SK-N-SH treated with all-trans-retinoic acid at 6 μM for 48 hours (cell line): ENCODE data around the gene ZNF618.

Source experiments
- ATAC-seq: fragments of 200-7000 bp; cut with Tn5 transposase; 3 replicates; pipeline ENCODE4 v1.9.1; 2020; ENCODE audit warnings: mild to moderate bottlenecking, moderate library complexity
- BACH2 ChIP-seq: fragments of 250-450 bp; sonication (Bioruptor Pico); IDR thresholded peaks from 2 replicates; pipeline ENCODE4 v1.9.0; 2021; ENCODE audit warnings: mild to moderate bottlenecking, borderline replicate concordance
- CREB5 ChIP-seq: fragments of 250-450 bp; sonication (Bioruptor Pico); IDR thresholded peaks from 2 replicates; pipeline ENCODE4 v1.5.1; 2020; ENCODE audit warnings: low read depth, mild to moderate bottlenecking, moderate library complexity
- CSDC2 ChIP-seq: fragments of 250-450 bp; sonication (Bioruptor Pico); IDR thresholded peaks from 2 replicates; pipeline ENCODE4 v1.5.0; 2020; ENCODE audit warnings: mild to moderate bottlenecking, moderate library complexity
- CSRNP3 ChIP-seq: fragments of 250-450 bp; sonication (Bioruptor Pico); IDR thresholded peaks from 2 replicates; pipeline ENCODE4 v1.5.1; 2021; ENCODE audit warnings: mild to moderate bottlenecking, moderate library complexity
- ESRRG ChIP-seq: fragments of 250-450 bp; sonication (Bioruptor Pico); IDR thresholded peaks from 2 replicates; pipeline ENCODE4 v1.6.1; 2021; ENCODE audit warnings: mild to moderate bottlenecking
- GLIS3 ChIP-seq: fragments of 250-450 bp; sonication (Bioruptor Pico); IDR thresholded peaks from 2 replicates; pipeline ENCODE4 v1.5.0; 2020; ENCODE audit warnings: mild to moderate bottlenecking, moderate library complexity
- ISL1 ChIP-seq: fragments of 250-450 bp; sonication (Bioruptor Pico); IDR thresholded peaks from 2 replicates; pipeline ENCODE4 v2.1.2; 2022; ENCODE audit warnings: mild to moderate bottlenecking, moderate library complexity
- OSR1 ChIP-seq: fragments of 250-450 bp; sonication (Bioruptor Pico); IDR thresholded peaks from 2 replicates; pipeline ENCODE4 v1.8.0; 2022; ENCODE audit warnings: moderate library complexity, mild to moderate bottlenecking, inconsistent platforms
- PATZ1 ChIP-seq: fragments of 250-450 bp; sonication (Bioruptor Pico); IDR thresholded peaks from 2 replicates; pipeline ENCODE4 v1.8.0; 2020; ENCODE audit warnings: mild to moderate bottlenecking, moderate library complexity, borderline replicate concordance
- POU6F1 ChIP-seq: fragments of 250-450 bp; sonication (Bioruptor Pico); IDR thresholded peaks from 2 replicates; pipeline ENCODE4 v1.8.0; 2021; ENCODE audit warnings: low read depth, mild to moderate bottlenecking, moderate library complexity, borderline replicate concordance
- PPARA ChIP-seq: fragments of 250-450 bp; sonication (Bioruptor Pico); IDR thresholded peaks from 2 replicates; pipeline ENCODE4 v1.5.0; 2020; ENCODE audit warnings: mild to moderate bottlenecking, borderline replicate concordance
- RARB ChIP-seq: fragments of 250-450 bp; sonication (Bioruptor Pico); IDR thresholded peaks from 2 replicates; pipeline ENCODE4 v1.8.0; 2021; ENCODE audit warnings: mild to moderate bottlenecking, moderate library complexity
- SNAI2 ChIP-seq: fragments of 250-450 bp; sonication (Bioruptor Pico); IDR thresholded peaks from 2 replicates; pipeline ENCODE4 v1.5.0; 2020; ENCODE audit warnings: mild to moderate bottlenecking, moderate library complexity
- TCF4 ChIP-seq: fragments of 250-450 bp; sonication (Bioruptor Pico); IDR thresholded peaks from 2 replicates; pipeline ENCODE4 v1.8.0; 2021; ENCODE audit warnings: mild to moderate bottlenecking, moderate library complexity, borderline replicate concordance
- TOX ChIP-seq: fragments of 250-450 bp; sonication (Bioruptor Pico); IDR thresholded peaks from 2 replicates; pipeline ENCODE4 v1.8.0; 2021; ENCODE audit warnings: mild to moderate bottlenecking, moderate library complexity, borderline replicate concordance
- TSHZ2 ChIP-seq: fragments of 250-450 bp; sonication (Bioruptor Pico); IDR thresholded peaks from 2 replicates; pipeline ENCODE4 v1.5.0; 2020; ENCODE audit warnings: mild to moderate bottlenecking, moderate library complexity
- ZC3H10 ChIP-seq: fragments of 250-450 bp; sonication (Bioruptor Pico); IDR thresholded peaks from 2 replicates; pipeline ENCODE4 v1.5.1; 2021; ENCODE audit warnings: mild to moderate bottlenecking, moderate library complexity
- ZFP3 ChIP-seq: fragments of 250-450 bp; sonication (Bioruptor Pico); IDR thresholded peaks from 2 replicates; pipeline ENCODE4 v1.5.0; 2020; ENCODE audit warnings: mild to moderate bottlenecking, moderate library complexity
- ZFP30 ChIP-seq: fragments of 450-650 bp; formaldehyde crosslinking; IDR thresholded peaks from 2 replicates; pipeline ENCODE4 v1.5.0; 2022; ENCODE audit warnings: mild to moderate bottlenecking, moderate library complexity
- ZNF565 ChIP-seq: fragments of 450-650 bp; formaldehyde crosslinking; conservative IDR thresholded peaks from 2 replicates; pipeline ENCODE4 v1.5.0; 2020; ENCODE audit warnings: low read depth, mild to moderate bottlenecking, moderate library complexity
- ZNF70 ChIP-seq: fragments of 450-650 bp; formaldehyde crosslinking; IDR thresholded peaks from 2 replicates; pipeline ENCODE4 v1.5.0; 2020; ENCODE audit warnings: mild to moderate bottlenecking, moderate library complexity

The ZNF618 gene

GRCh38 chr9:113906411-113907110, 30.5 kb downstream of the ZNF618 start:
- TF ChIP-seq PATZ1 = no peak
- no peak for TF ChIP-seq TCF4
- TF ChIP-seq CSDC2 (CRISPR knock-in tag) = no peak
- no peak for TF ChIP-seq CSRNP3 (CRISPR knock-in tag)
- no peak for TF ChIP-seq GLIS3
- no peak for TF ChIP-seq SNAI2 (CRISPR knock-in tag)
- no peak for TF ChIP-seq TOX (CRISPR knock-in tag)
- TF ChIP-seq ZFP30 (CRISPR knock-in tag) = no peak
- no peak for TF ChIP-seq ZC3H10
- TF ChIP-seq BACH2 (CRISPR knock-in tag) = no peak
- no peak for TF ChIP-seq ISL1 (CRISPR knock-in tag)
- TF ChIP-seq POU6F1 (CRISPR knock-in tag) = no peak
- no peak for TF ChIP-seq TSHZ2 (CRISPR knock-in tag)
- TF ChIP-seq RARB (CRISPR knock-in tag) = no peak
- TF ChIP-seq ZNF70 (CRISPR knock-in tag) = no peak
- no peak for ATAC-seq

- no peak for TF ChIP-seq BACH2 (CRISPR knock-in tag)
- no peak for TF ChIP-seq ISL1 (CRISPR knock-in tag)
- TF ChIP-seq TOX (CRISPR knock-in tag) = no peak
- TF ChIP-seq OSR1 (CRISPR knock-in tag) = no peak
- TF ChIP-seq PATZ1 = no peak
- no peak for TF ChIP-seq ZNF565 (CRISPR knock-in tag)
- TF ChIP-seq CSRNP3 (CRISPR knock-in tag) = no peak
- no peak for TF ChIP-seq ZFP3
- TF ChIP-seq CREB5 (CRISPR knock-in tag) = no peak
- TF ChIP-seq ZNF70 (CRISPR knock-in tag) = no peak
- no peak for TF ChIP-seq ZC3H10
- no peak for TF ChIP-seq PPARA
- no peak for TF ChIP-seq RARB (CRISPR knock-in tag)
- no peak for TF ChIP-seq GLIS3
- TF ChIP-seq SNAI2 (CRISPR knock-in tag) = no peak
- no peak for TF ChIP-seq CSDC2 (CRISPR knock-in tag)
- TF ChIP-seq POU6F1 (CRISPR knock-in tag) = no peak
- TF ChIP-seq ESRRG = no peak
- TF ChIP-seq, all 23 proteins: peak for 0
- ATAC-seq = no peak
These were observed 31.2 kb downstream of the ZNF618 start for GRCh38 chr9:113907282-113907681.
